ENCODE results near the gene BSCL2.
"Not testable (repeated sequence)": the region's sequence is repeated elsewhere in the genome, so short reads cannot be mapped to it uniquely, and the experiment has no call there.

Gene BSCL2

DNA sequence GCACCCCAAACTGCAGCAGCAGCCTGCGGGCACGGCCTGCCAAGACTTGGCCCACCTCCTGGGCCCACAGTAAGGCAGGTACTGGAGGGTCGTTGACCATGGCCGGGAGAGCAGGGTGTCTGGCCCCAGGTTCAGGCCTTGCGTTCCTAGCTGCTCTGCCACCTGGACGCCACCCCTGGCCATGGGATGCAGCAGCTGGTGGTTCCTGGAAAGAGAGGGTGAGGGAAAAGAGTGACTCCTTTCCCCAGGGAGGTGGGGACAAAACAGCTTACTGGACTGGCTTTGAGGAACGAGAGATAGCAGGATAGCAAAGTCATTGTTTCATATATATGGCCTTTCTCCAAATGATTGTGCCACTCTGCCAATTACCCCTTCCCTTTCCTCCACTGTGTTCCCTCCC, 1.8 kb downstream of the BSCL2 start:
- Histone ChIP-seq H3K36me3 (ENCODE audit: control insufficient read depth, low read depth, low read length) (peaks cover 6% of the 10 kb centered on the region), H3K27ac (ENCODE audit: low read length) (peak overlapping the region; percentile 66), H3K27me3 (ENCODE audit: control insufficient read depth, insufficient read depth, low read length) (no peaks in the 10 kb centered on the region), H3K9me3 (ENCODE audit: control insufficient read depth, low read depth, low read length) (no peaks in the 10 kb centered on the region), H3K4me3 (ENCODE audit: low read length) (peak overlapping the region; percentile 87), H3K4me1 (ENCODE audit: control insufficient read depth, low read depth, low read length) (peaks cover 23% of the 10 kb centered on the region), H3K9ac (ENCODE audit: low read length) (peak overlapping the region; percentile 78)

DNA sequence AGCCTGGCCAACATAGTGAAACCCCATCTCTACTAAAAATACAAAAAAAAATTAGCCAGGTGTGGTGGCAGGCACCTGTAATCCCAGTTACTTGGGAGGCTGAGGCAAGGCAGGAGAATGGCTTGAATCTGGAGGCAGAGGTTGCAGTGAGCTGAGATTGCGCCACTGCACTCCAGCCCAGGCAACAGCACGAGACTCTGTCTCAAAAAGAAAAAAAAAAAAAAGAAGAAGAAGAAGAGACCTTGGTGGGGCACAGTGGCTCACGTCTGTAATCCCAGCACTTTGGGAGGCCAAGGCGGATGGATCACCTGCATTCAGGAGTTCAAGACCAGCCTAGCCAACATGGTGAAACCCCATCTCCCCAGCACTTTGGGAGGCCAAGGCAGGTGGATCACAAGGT, 3.3 kb downstream of the BSCL2 start:
- H3K4me3 ChIP-seq (ENCODE audit: low read length); H3K27me3 ChIP-seq (ENCODE audit: control insufficient read depth, insufficient read depth, low read length); H3K36me3 ChIP-seq (ENCODE audit: control insufficient read depth, low read depth, low read length); H3K9ac ChIP-seq (ENCODE audit: low read length); H3K27ac ChIP-seq (ENCODE audit: low read length); H3K9me3 ChIP-seq (ENCODE audit: control insufficient read depth, low read depth, low read length): not testable (repeated sequence)
- peaks cover 17% of the 10 kb centered on the region for H3K4me1 ChIP-seq (ENCODE audit: control insufficient read depth, low read depth, low read length)

DNA sequence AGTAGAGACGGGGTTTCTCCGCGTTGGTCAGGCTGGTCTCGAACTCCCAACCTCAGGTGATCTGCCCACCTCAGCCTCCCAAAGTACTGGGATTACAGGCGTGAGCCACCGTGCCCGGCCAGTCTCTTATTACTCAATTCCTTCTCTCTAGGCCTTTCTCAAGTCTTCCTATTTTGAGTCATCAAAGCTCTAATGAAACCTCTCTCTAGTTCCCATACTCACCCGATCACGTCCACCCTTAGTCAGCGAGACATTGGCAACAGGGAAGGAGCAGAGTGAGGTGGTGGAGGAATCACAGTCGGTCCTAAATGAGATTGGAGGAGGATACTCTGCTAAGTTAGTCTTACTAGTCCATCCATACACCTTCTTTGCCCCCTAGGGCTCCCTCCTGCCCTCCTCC, 5.0 kb downstream of the BSCL2 start:
- Histone ChIP-seq H3K36me3 (ENCODE audit: control insufficient read depth, low read depth, low read length) (peaks cover 8% of the 10 kb centered on the region), H3K4me3 (ENCODE audit: low read length) (no peak overlapping the region), H3K4me1 (ENCODE audit: control insufficient read depth, low read depth, low read length) (peaks cover 6% of the 10 kb centered on the region), H3K9me3 (ENCODE audit: control insufficient read depth, low read depth, low read length) (no peaks in the 10 kb centered on the region), H3K27ac (ENCODE audit: low read length) (no peak overlapping the region), H3K9ac (ENCODE audit: low read length) (no peak overlapping the region), H3K27me3 (ENCODE audit: control insufficient read depth, insufficient read depth, low read length) (no peaks in the 10 kb centered on the region)

DNA sequence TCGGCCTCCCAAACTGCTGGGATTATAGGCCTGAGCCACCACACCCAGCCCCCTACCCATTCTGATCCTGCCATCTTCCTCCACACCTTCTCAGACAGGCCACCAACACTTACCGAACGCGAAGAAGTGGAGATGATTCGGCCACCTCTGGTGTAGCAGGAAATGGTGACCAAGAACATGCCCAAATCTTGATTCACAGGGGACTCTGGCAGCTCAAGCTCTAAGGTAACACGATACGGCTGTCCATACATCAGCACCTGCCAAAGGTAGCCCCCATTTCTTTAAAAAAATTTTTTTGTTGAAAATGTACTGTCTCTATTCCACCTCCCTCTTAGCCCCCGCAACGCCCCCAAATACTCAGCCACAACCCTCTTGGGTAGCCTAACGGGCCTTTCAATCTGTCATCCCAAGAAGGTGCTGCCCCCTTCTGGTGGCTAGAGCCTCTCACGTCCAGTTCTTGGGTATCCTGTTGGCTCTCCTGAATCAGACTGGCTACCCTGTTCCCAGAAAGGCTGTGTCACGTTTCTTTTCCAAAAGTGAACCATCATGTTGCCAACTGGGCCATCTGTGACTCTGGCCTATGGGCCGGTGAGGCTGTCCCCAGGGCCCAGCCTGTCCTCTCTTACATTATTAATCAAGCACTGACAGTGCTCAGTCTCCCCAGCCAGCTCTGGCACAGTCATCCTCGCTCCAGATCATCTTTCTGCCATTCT, 12.6 kb downstream of the BSCL2 start:
- Histone ChIP-seq H3K27ac (ENCODE audit: low read length) (no peak overlapping the region), H3K4me3 (ENCODE audit: low read length) (no peak overlapping the region), H3K36me3 (ENCODE audit: control insufficient read depth, low read depth, low read length) (peaks cover 28% of the 10 kb centered on the region), H3K9me3 (ENCODE audit: control insufficient read depth, low read depth, low read length) (no peaks in the 10 kb centered on the region), H3K27me3 (ENCODE audit: control insufficient read depth, insufficient read depth, low read length) (no peaks in the 10 kb centered on the region), H3K9ac (ENCODE audit: low read length) (no peak overlapping the region), H3K4me1 (ENCODE audit: control insufficient read depth, low read depth, low read length) (no peaks in the 10 kb centered on the region)

DNA sequence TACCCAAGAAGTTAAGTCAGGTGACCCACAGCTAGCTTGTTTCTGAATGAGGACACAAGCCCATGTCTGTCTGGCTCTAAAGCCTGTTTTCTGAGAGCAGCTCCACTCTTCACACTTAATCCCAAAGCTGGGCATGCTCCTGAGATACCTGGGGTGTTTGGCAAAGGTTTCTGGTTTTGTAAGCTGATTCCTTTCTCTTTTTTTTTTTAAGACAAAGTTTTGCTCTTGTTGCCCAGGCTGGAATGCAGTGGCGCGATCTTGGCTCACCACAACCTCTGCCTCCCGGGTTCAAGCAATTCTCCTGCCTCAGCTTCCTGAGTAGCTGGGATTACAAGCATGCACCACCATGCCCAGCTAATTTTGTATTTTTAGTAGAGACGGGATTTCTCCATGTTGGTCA, 13.6 kb downstream of the BSCL2 start:
- H3K9ac ChIP-seq (ENCODE audit: low read length); H3K4me3 ChIP-seq (ENCODE audit: low read length); H3K27ac ChIP-seq (ENCODE audit: low read length); H3K9me3 ChIP-seq (ENCODE audit: control insufficient read depth, low read depth, low read length); H3K4me1 ChIP-seq (ENCODE audit: control insufficient read depth, low read depth, low read length); H3K27me3 ChIP-seq (ENCODE audit: control insufficient read depth, insufficient read depth, low read length): not testable (repeated sequence)
- peaks cover 28% of the 10 kb centered on the region for H3K36me3 ChIP-seq (ENCODE audit: control insufficient read depth, low read depth, low read length)

DNA sequence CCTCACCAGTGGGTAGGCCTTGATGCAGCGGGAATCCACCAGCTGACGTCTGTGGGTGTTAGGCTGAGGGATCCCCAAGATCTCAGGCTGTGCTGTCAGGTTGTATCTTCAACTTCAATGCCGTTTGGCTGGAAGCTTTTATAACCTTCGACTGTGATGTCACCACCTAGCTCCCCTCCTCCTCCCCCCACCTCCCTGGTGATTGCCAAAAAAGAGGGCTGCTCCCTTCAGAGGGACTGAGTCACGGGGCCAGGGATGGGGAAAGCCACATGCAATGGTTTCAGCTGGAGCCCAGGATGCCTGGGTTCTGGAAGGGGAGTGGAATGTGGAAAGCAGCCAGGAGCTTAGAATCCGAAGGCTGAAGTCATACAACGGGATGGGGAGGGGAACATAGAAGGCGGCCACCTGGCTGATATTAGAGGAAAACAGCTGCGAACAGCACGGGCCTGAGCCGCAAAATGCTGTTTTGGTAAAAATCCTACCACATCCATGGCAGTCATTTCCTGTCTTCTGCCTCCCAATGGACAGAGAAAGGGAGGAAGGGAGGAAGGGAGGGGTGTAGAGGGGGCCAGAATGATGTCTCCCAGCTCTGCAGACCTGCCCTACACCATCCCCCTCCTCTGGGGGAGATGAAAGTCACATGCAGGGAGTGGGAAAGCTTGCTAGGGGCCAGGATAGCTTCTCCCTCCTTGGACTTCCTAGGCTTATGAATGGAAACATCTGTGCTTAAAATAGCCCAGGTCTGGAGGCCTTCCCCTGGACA, 17.6 kb downstream of the BSCL2 start, which contains the start of gene LRRN4CL:
Gene LRRN4CL (minus strand): TSS at position 110 of the 763 bp plus-strand sequence. CDS start 1,022 bp downstream, outside the sequence.
- Histone ChIP-seq H3K36me3 (ENCODE audit: control insufficient read depth, low read depth, low read length) (peaks cover 28% of the 10 kb centered on the region), H3K9ac (ENCODE audit: low read length) (no peak within 1 kb of the TSS), H3K27ac (ENCODE audit: low read length) (no peak within 1 kb of the TSS), H3K4me3 (ENCODE audit: low read length) (no peak within 1 kb of the TSS), H3K4me1 (ENCODE audit: control insufficient read depth, low read depth, low read length) (no peaks in the 10 kb centered on the region), H3K9me3 (ENCODE audit: control insufficient read depth, low read depth, low read length) (no peaks in the 10 kb centered on the region), H3K27me3 (ENCODE audit: control insufficient read depth, insufficient read depth, low read length) (no peaks in the 10 kb centered on the region)

DNA sequence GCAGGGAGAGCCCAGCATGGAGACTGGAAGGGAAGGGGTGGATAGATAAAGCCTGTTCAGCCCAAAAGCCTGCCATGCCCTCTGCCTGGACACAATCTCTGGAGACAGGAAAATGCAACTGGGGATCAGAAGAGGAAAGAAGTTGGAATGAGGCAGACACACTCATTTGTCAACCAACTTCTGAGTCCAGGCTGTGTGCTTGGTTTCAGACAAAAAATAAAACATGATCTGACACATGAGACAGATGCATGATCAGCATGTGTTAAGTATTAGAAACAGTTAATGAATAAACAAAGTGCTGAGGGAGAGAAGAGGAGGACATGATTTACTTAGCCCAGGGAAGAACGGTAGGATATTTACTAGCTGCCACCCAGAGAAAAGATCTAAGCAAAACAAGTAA, 18.7 kb downstream of the BSCL2 start:
- Histone ChIP-seq H3K27me3 (ENCODE audit: control insufficient read depth, insufficient read depth, low read length) (no peaks in the 10 kb centered on the region), H3K27ac (ENCODE audit: low read length) (no peak overlapping the region), H3K9ac (ENCODE audit: low read length) (no peak overlapping the region), H3K9me3 (ENCODE audit: control insufficient read depth, low read depth, low read length) (no peaks in the 10 kb centered on the region), H3K4me3 (ENCODE audit: low read length) (no peak overlapping the region), H3K36me3 (ENCODE audit: control insufficient read depth, low read depth, low read length) (peaks cover 28% of the 10 kb centered on the region), H3K4me1 (ENCODE audit: control insufficient read depth, low read depth, low read length) (no peaks in the 10 kb centered on the region)

DNA sequence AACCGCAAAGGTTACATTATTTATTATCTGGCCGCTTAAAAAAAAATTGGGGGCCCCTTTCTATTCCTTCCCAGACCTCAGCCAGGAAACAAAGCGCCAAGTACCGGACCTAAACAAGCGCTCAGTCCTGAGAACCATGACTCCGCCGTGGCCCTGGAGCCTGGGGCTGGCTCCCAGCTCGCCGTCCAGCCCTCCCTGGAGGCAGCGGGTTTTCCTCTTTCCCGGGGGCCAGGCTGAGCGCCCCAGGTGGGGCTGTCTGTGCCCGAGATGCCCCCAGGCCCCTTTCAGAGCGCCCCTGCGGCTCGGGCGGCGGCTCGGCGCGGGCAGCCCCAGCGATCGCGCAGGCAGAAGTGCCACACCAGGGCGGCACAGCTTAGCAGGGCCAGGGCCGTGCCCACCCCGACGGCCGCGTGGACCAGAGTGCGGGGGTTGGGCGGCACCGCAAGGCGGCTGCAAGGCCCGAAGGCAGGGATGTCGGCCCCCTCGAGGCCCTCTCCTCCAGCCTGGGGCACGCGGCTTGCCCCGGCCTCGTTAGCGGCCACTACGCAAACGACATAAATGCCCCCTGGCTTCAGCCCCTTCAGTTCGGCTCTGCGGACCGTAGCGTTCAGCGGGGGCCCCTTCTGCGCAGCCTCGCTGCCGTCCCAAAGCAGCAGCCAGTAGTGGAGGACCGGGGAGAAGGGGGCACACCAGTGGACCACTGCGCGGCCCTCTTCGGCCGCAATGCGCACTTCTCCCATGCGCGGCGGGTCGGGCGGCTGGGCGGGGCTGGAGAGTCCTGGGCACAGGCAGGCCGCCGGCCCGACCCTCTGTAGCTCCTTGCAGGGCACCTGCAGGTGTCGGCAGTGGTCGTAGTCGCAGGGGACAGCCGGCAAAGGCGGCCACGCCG, 19.5 kb downstream of the BSCL2 start:
- Histone ChIP-seq H3K4me1 (ENCODE audit: control insufficient read depth, low read depth, low read length) (no peaks in the 10 kb centered on the region), H3K36me3 (ENCODE audit: control insufficient read depth, low read depth, low read length) (peaks cover 22% of the 10 kb centered on the region), H3K9me3 (ENCODE audit: control insufficient read depth, low read depth, low read length) (no peaks in the 10 kb centered on the region), H3K27ac (ENCODE audit: low read length) (no peak overlapping the region), H3K4me3 (ENCODE audit: low read length) (no peak overlapping the region), H3K27me3 (ENCODE audit: control insufficient read depth, insufficient read depth, low read length) (no peaks in the 10 kb centered on the region), H3K9ac (ENCODE audit: low read length) (no peak overlapping the region)

DNA sequence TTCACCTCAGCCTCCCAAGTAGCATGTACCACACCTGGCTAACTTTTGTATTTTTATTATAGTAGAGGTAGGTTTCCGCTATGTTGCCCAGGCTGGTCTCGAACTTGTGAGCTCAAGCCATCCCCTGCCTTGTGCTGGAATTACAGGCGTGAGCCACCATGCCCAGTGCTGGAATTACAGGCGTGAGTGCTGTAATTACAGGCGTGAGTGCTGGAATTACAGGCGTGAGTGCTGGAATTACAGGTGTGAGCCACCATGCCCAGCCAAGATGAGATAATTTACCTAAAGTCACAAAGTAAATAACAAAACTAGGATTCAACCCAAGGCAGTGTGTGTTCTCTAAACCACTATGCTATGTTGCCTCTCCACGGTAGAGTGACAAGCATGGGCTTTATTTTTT, 24.7 kb downstream of the BSCL2 start:
- Histone ChIP-seq H3K27ac (ENCODE audit: low read length) (no peak overlapping the region), H3K27me3 (ENCODE audit: control insufficient read depth, insufficient read depth, low read length) (no peaks in the 10 kb centered on the region), H3K9ac (ENCODE audit: low read length) (no peak overlapping the region), H3K36me3 (ENCODE audit: control insufficient read depth, low read depth, low read length) (peaks cover 2% of the 10 kb centered on the region), H3K4me1 (ENCODE audit: control insufficient read depth, low read depth, low read length) (no peaks in the 10 kb centered on the region), H3K4me3 (ENCODE audit: low read length) (no peak overlapping the region), H3K9me3 (ENCODE audit: control insufficient read depth, low read depth, low read length) (no peaks in the 10 kb centered on the region)

DNA sequence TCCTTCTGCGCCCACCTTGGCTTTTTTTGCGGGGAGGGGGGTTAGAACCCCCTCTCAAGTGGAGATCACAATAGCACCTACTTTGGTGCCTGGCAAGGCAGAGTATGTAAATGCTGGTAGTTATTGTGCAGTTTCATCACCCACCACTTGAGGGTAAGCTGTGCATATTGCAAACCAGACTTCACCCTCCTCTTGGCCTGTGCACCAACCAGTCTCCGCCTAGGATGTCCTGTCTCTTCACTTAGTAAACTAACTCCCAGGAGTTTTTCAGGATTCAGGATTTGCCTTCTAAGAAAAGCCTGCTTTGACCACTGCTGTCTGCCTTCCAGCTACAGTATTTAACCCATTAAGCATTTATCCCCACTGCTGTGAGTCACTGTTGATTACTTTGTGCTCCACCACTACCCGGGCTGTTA, 26.4 kb downstream of the BSCL2 start:
- Histone ChIP-seq H3K27me3 (ENCODE audit: control insufficient read depth, insufficient read depth, low read length) (no peaks in the 10 kb centered on the region), H3K4me1 (ENCODE audit: control insufficient read depth, low read depth, low read length) (no peaks in the 10 kb centered on the region), H3K36me3 (ENCODE audit: control insufficient read depth, low read depth, low read length) (peaks cover 16% of the 10 kb centered on the region), H3K27ac (ENCODE audit: low read length) (no peak overlapping the region), H3K9ac (ENCODE audit: low read length) (no peak overlapping the region), H3K4me3 (ENCODE audit: low read length) (no peak overlapping the region), H3K9me3 (ENCODE audit: control insufficient read depth, low read depth, low read length) (no peaks in the 10 kb centered on the region)

Data from iPS-18a (cell line).